ENCODE results near the gene GPC2.

DNA sequence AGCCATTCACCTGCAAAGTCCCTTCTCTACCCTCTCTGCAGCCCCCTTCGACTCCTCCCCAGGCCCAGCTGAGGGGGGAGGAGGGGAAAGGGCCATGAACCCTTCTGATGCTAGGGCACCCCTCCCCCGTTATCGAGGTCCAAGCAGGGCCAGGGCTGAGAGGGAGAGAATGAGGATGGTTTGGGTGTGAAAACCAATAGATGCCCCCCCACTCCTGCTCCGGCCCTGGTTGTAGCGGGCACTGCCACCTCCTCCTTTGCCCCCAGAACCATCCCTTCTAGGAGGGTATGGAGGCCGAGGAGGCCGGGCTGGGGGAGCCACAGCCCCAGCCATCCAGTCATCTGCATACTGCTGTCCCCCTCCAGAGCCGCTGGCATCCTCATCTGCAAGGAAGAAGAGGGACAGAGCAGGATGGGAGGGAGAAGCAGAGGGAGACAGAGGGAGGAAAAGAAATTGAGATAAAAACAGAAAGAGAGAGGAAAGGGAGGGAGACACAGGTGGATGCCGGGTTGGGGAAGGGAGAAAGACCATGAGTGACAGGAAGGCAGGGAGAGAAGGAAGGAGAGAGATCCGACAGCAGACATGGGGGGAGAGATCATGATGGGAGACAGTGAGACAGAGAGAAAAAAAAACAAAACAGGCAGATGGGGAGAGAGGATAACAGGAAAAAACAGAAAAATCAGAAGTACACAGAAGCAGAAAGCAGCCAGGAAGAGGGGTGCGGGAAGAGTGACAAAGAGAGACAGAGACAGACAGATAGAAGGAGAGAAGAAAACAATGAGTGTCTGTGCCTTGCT lies 6.9 kb downstream of the GPC2 start:
- TF ChIP-seq, protein P1, sequence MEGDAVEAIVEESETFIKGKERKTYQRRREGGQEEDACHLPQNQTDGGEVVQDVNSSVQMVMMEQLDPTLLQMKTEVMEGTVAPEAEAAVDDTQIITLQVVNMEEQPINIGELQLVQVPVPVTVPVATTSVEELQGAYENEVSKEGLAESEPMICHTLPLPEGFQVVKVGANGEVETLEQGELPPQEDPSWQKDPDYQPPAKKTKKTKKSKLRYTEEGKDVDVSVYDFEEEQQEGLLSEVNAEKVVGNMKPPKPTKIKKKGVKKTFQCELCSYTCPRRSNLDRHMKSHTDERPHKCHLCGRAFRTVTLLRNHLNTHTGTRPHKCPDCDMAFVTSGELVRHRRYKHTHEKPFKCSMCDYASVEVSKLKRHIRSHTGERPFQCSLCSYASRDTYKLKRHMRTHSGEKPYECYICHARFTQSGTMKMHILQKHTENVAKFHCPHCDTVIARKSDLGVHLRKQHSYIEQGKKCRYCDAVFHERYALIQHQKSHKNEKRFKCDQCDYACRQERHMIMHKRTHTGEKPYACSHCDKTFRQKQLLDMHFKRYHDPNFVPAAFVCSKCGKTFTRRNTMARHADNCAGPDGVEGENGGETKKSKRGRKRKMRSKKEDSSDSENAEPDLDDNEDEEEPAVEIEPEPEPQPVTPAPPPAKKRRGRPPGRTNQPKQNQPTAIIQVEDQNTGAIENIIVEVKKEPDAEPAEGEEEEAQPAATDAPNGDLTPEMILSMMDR (IDR thresholded peaks at IDR 0.05; ENCODE audit: insufficient read depth, low read length): no peak
- no peak for TF ChIP-seq POLR2AphosphoS5 (IDR thresholded peaks at IDR 0.05; ENCODE audit: low read depth)
- TF ChIP-seq, protein P2, sequence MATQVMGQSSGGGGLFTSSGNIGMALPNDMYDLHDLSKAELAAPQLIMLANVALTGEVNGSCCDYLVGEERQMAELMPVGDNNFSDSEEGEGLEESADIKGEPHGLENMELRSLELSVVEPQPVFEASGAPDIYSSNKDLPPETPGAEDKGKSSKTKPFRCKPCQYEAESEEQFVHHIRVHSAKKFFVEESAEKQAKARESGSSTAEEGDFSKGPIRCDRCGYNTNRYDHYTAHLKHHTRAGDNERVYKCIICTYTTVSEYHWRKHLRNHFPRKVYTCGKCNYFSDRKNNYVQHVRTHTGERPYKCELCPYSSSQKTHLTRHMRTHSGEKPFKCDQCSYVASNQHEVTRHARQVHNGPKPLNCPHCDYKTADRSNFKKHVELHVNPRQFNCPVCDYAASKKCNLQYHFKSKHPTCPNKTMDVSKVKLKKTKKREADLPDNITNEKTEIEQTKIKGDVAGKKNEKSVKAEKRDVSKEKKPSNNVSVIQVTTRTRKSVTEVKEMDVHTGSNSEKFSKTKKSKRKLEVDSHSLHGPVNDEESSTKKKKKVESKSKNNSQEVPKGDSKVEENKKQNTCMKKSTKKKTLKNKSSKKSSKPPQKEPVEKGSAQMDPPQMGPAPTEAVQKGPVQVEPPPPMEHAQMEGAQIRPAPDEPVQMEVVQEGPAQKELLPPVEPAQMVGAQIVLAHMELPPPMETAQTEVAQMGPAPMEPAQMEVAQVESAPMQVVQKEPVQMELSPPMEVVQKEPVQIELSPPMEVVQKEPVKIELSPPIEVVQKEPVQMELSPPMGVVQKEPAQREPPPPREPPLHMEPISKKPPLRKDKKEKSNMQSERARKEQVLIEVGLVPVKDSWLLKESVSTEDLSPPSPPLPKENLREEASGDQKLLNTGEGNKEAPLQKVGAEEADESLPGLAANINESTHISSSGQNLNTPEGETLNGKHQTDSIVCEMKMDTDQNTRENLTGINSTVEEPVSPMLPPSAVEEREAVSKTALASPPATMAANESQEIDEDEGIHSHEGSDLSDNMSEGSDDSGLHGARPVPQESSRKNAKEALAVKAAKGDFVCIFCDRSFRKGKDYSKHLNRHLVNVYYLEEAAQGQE (IDR thresholded peaks at IDR 0.05; ENCODE audit: insufficient replicate concordance, low read depth): no peak
- no peak for TF ChIP-seq GABPA (IDR thresholded peaks at IDR 0.05; ENCODE audit: low read depth)
